IgD-negative memory B cell (primary cell): ENCODE results near the gene NUBPL. TPM values are rescaled to one million over a fixed set of nuclear protein-coding genes. Genes with fewer than 3 reads are reported as not detected.

Experiments used
- H3K27ac Mint-ChIP-seq, 3 donors: one replicate each; pipeline ENCODE4 v1.8.0; 2020 to 2022; ENCODE audit warnings: mild to moderate bottlenecking in 3 of 3, mixed read lengths in 3 of 3, moderate library complexity in 1 of 3
- H3K27me3 Mint-ChIP-seq: one replicate; pipeline ENCODE4 v1.8.0; 2021; ENCODE audit warnings: mixed read lengths
- H3K36me3 Mint-ChIP-seq: one replicate; pipeline ENCODE4 v1.8.0; 2020; ENCODE audit warnings: mild to moderate bottlenecking, mixed read lengths
- H3K4me1 Mint-ChIP-seq, 3 donors: one replicate each; pipeline ENCODE4 v1.8.0; 2020 to 2022; ENCODE audit warnings: mixed read lengths in 3 of 3, mild to moderate bottlenecking in 1 of 3
- H3K4me3 Mint-ChIP-seq, 4 donors: one replicate each; pipeline ENCODE4 v1.8.0; 2020 to 2022; ENCODE audit warnings: mild to moderate bottlenecking in 4 of 4, mixed read lengths in 4 of 4, moderate library complexity in 3 of 4
- H3K9me3 Mint-ChIP-seq, 3 donors: one replicate each; pipeline ENCODE4 v1.8.0; 2020 to 2021; ENCODE audit warnings: mixed read lengths in 3 of 3, mild to moderate bottlenecking in 1 of 3
- polyA plus RNA-seq: library from polyadenylated mRNA; unstranded; fragments of 300-500 nt; fragmentation: Illumina TruSeq; gene quantifications from one replicate; pipeline ENCODE4 v1.2.3, GENCODE V29; 2021

Gene NUBPL
- polyA plus RNA-seq, 1 donor from 2014 or later, result 9.6 TPM

GRCh38 chr14:31560759-31561154, 447 bp upstream of the NUBPL start:
- Mint-ChIP-seq H3K4me1 (peaks cover 18 to 24% (median 22%) of the 10 kb centered on the region in 3 donors), H3K27ac (peak overlapping the region; percentile 97 to 99 (median 97)), H3K4me3 (peak overlapping the region; percentile 94 to 99 (median 96)), H3K9me3 (peaks cover 0 to 4% (median 0%) of the 10 kb centered on the region in 3 donors), H3K27me3 (no peaks in the 10 kb centered on the region), H3K36me3 (peaks cover 6% of the 10 kb centered on the region)

- Mint-ChIP-seq H3K4me3 (peak overlapping the region in 2 of 4 donors; percentile 55 to 61), H3K4me1 (peaks cover 18 to 29% (median 27%) of the 10 kb centered on the region in 3 donors), H3K27me3 (no peaks in the 10 kb centered on the region), H3K27ac (no peak overlapping the region), H3K9me3 (peaks cover 0 to 4% (median 0%) of the 10 kb centered on the region in 3 donors), H3K36me3 (peaks cover 8% of the 10 kb centered on the region)
Measured at GRCh38 chr14:31564194-31564593, 3.0 kb downstream of the NUBPL start.

GRCh38 chr14:31566456-31566855, 5.3 kb downstream of the NUBPL start:
- H3K4me1 Mint-ChIP-seq, result peaks cover 7 to 19% (median 15%) of the 10 kb centered on the region in 3 donors
- H3K36me3 Mint-ChIP-seq, result peaks cover 4% of the 10 kb centered on the region
- H3K27ac Mint-ChIP-seq, result no peak overlapping the region
- H3K9me3 Mint-ChIP-seq, result no peaks in the 10 kb centered on the region
- no peak overlapping the region for H3K4me3 Mint-ChIP-seq
- no peaks in the 10 kb centered on the region for H3K27me3 Mint-ChIP-seq

- Mint-ChIP-seq H3K4me3 (no peak overlapping the region), H3K27me3 (no peaks in the 10 kb centered on the region), H3K9me3 (no peaks in the 10 kb centered on the region), H3K27ac (no peak overlapping the region), H3K4me1 (peaks cover 3 to 14% (median 7%) of the 10 kb centered on the region in 3 donors), H3K36me3 (peaks cover 4% of the 10 kb centered on the region)
Measured at GRCh38 chr14:31567655-31568054, 6.5 kb downstream of the NUBPL start.

GRCh38 chr14:31568161-31568560, 7.0 kb downstream of the NUBPL start:
- peaks cover 4% of the 10 kb centered on the region for H3K36me3 Mint-ChIP-seq
- no peaks in the 10 kb centered on the region for H3K9me3 Mint-ChIP-seq
- H3K27ac Mint-ChIP-seq, result no peak overlapping the region
- H3K27me3 Mint-ChIP-seq, result no peaks in the 10 kb centered on the region
- peaks cover under 1 to 11% (median 7%) of the 10 kb centered on the region in 3 donors for H3K4me1 Mint-ChIP-seq
- H3K4me3 Mint-ChIP-seq, result no peak overlapping the region

- H3K4me1 Mint-ChIP-seq, result peaks cover 0 to 8% (median 7%) of the 10 kb centered on the region in 3 donors
- no peaks in the 10 kb centered on the region for H3K27me3 Mint-ChIP-seq
- H3K9me3 Mint-ChIP-seq, result no peaks in the 10 kb centered on the region
- H3K36me3 Mint-ChIP-seq, result peaks cover 2% of the 10 kb centered on the region
- H3K27ac Mint-ChIP-seq, result no peak overlapping the region
- H3K4me3 Mint-ChIP-seq, result no peak overlapping the region
Measured at GRCh38 chr14:31568671-31569070, 7.5 kb downstream of the NUBPL start.

- peaks cover 10% of the 10 kb centered on the region for H3K36me3 Mint-ChIP-seq
- H3K4me3 Mint-ChIP-seq, result no peak overlapping the region
- no peaks in the 10 kb centered on the region for H3K27me3 Mint-ChIP-seq
- no peak overlapping the region for H3K27ac Mint-ChIP-seq
- H3K4me1 Mint-ChIP-seq, result peaks cover 0 to 3% (median under 1%) of the 10 kb centered on the region in 3 donors
- no peaks in the 10 kb centered on the region for H3K9me3 Mint-ChIP-seq
Measured at GRCh38 chr14:31572955-31573354, 11.8 kb downstream of the NUBPL start.

- Mint-ChIP-seq H3K36me3 (peaks cover 7% of the 10 kb centered on the region), H3K4me1 (peaks cover 0 to 5% (median 2%) of the 10 kb centered on the region in 3 donors), H3K9me3 (no peaks in the 10 kb centered on the region), H3K27ac (no peak overlapping the region), H3K27me3 (no peaks in the 10 kb centered on the region), H3K4me3 (no peak overlapping the region)
Measured at GRCh38 chr14:31576949-31577348, 15.7 kb downstream of the NUBPL start.

- Mint-ChIP-seq H3K36me3 (peaks cover 7% of the 10 kb centered on the region), H3K4me1 (peaks cover 0 to 5% (median 2%) of the 10 kb centered on the region in 3 donors), H3K9me3 (no peaks in the 10 kb centered on the region), H3K27me3 (no peaks in the 10 kb centered on the region), H3K4me3 (no peak overlapping the region), H3K27ac (no peak overlapping the region)
Measured at GRCh38 chr14:31578266-31578665, 17.1 kb downstream of the NUBPL start.

GRCh38 chr14:31578792-31579501, 17.7 kb downstream of the NUBPL start:
- Mint-ChIP-seq H3K4me1 (peaks cover 0 to 5% (median 2%) of the 10 kb centered on the region in 3 donors), H3K36me3 (peaks cover 7% of the 10 kb centered on the region), H3K27me3 (no peaks in the 10 kb centered on the region), H3K27ac (no peak overlapping the region), H3K4me3 (no peak overlapping the region), H3K9me3 (peaks cover 0 to 2% (median 0%) of the 10 kb centered on the region in 3 donors)

- Mint-ChIP-seq H3K36me3 (peaks cover 7% of the 10 kb centered on the region), H3K4me1 (peaks cover 0 to 5% (median 2%) of the 10 kb centered on the region in 3 donors), H3K4me3 (no peak overlapping the region), H3K27ac (no peak overlapping the region), H3K27me3 (no peaks in the 10 kb centered on the region), H3K9me3 (peaks cover 0 to 2% (median 0%) of the 10 kb centered on the region in 3 donors)
Measured at GRCh38 chr14:31580234-31580633, 19.0 kb downstream of the NUBPL start.

- peaks cover 0 to 2% (median 0%) of the 10 kb centered on the region in 3 donors for H3K9me3 Mint-ChIP-seq
Measured at GRCh38 chr14:31582286-31582691, 21.1 kb downstream of the NUBPL start.

GRCh38 chr14:31582836-31583452, 21.7 kb downstream of the NUBPL start:
- Mint-ChIP-seq H3K36me3 (peaks cover 8% of the 10 kb centered on the region), H3K4me3 (no peak overlapping the region), H3K9me3 (peaks cover 0 to 2% (median 0%) of the 10 kb centered on the region in 3 donors), H3K27ac (no peak overlapping the region), H3K27me3 (no peaks in the 10 kb centered on the region), H3K4me1 (peaks cover 0 to 12% (median 2%) of the 10 kb centered on the region in 3 donors)

More at GRCh38 chr14:31582286-31582691, 21.1 kb downstream of the NUBPL start:
- no peaks in the 10 kb centered on the region for H3K27me3 Mint-ChIP-seq
- H3K36me3 Mint-ChIP-seq, result peaks cover 6% of the 10 kb centered on the region
- no peak overlapping the region for H3K27ac Mint-ChIP-seq
- H3K4me3 Mint-ChIP-seq, result no peak overlapping the region
- H3K4me1 Mint-ChIP-seq, result peaks cover 0 to 12% (median 2%) of the 10 kb centered on the region in 3 donors

GRCh38 chr14:31590206-31590605, 29.0 kb downstream of the NUBPL start:
- Mint-ChIP-seq H3K36me3 (peaks cover 12% of the 10 kb centered on the region), H3K27ac (no peak overlapping the region), H3K9me3 (no peaks in the 10 kb centered on the region), H3K27me3 (no peaks in the 10 kb centered on the region), H3K4me3 (no peak overlapping the region), H3K4me1 (peaks cover 13 to 20% (median 17%) of the 10 kb centered on the region in 3 donors)

GRCh38 chr14:31592122-31592521, 30.9 kb downstream of the NUBPL start:
- Mint-ChIP-seq H3K4me3 (peak overlapping the region in 1 of 4 donors; percentile 23), H3K27ac (no peak overlapping the region), H3K36me3 (peaks cover 7% of the 10 kb centered on the region), H3K27me3 (no peaks in the 10 kb centered on the region), H3K4me1 (peaks cover 13 to 18% (median 13%) of the 10 kb centered on the region in 3 donors), H3K9me3 (no peaks in the 10 kb centered on the region)
